Stimulated activated CD4-positive, alpha-beta T cell treated with anti-CD3 and anti-CD28 coated beads, Interleukin-4, amount 100 ng/mL, for 48 hours (primary cell): ENCODE results near the gene HOXC13.

Source experiments
- DNase-seq, 2 donors: peaks; one replicate each; pipeline ENCODE4 v3.0.0-alpha.2; 2020; ENCODE audit warnings: low read depth in 2 of 2

Gene HOXC13

GRCh38 chr12:53970451-53970850, 31.8 kb downstream of the HOXC13 start:
- DNase-seq, result no peak

GRCh38 chr12:53971129-53971528, 32.5 kb downstream of the HOXC13 start:
- no peak for DNase-seq

GRCh38 chr12:53971686-53972085, 33.1 kb downstream of the HOXC13 start:
- no peak for DNase-seq

DNA sequence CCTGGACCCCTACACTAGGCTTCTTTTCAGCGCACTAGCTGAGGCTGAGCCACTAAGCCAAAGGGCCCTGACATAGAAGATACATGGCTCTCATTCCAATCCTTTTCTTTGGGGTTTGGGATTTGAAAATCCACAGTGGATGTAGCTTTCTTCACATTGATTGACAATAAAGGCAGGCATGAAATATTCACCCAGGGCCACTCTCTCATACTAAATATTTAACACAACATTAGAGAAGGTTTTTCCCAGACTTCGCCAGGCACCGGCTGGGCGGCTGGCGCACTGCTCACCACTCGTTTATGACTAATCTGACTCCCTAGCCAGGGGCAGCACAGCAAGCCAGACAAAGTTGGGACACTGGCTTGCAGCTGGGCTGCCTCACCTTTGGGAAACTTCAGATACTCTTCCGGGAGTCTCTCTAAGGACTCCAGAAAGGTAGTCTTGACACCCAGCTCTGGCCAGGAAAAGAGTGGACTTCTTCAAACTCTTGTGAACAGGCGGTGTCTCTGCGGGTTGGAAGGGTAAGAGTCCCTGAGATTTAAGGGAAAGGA, 33.6 kb downstream of the HOXC13 start:
- DNase-seq, result no peak

DNA sequence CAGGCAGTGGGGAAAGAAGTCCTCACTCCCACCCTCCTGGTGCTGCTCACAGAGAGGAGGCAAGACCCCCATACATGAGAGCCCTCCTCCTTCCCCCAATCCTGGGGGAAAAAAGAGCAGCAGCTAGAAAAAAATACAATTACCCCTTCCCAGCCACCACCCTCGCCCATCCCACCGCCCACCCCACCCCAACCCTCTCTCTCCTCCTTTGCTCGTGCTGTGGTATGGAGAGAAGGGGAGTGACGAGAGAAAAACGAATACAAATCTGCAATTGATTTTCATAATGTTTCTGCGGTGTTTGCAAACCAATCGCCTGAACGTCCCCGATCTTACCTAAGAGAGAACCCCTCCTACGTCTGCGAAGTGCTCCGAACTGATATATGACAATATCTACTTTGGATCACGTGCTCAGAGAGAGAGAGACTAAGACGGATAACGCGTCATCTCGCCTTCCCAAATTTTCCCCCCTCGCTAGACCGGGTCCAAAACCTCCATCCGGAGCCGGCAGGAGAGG, 34.1 kb downstream of the HOXC13 start, which contains the start of gene HOXC11:
TSS of gene HOXC11 (plus strand) at position 405 of the 514 bp plus-strand sequence. CDS start 116 bp downstream, outside the sequence.
- no peak for DNase-seq

GRCh38 chr12:53973236-53974042, 34.8 kb downstream of the HOXC13 start:
- DNase-seq, result no peak

- no peak for DNase-seq
These were observed 35.7 kb downstream of the HOXC13 start, which contains the start of gene HOTAIR for GRCh38 chr12:53974084-53975063. Gene HOTAIR (minus strand): TSS chr12:53974954.

DNA sequence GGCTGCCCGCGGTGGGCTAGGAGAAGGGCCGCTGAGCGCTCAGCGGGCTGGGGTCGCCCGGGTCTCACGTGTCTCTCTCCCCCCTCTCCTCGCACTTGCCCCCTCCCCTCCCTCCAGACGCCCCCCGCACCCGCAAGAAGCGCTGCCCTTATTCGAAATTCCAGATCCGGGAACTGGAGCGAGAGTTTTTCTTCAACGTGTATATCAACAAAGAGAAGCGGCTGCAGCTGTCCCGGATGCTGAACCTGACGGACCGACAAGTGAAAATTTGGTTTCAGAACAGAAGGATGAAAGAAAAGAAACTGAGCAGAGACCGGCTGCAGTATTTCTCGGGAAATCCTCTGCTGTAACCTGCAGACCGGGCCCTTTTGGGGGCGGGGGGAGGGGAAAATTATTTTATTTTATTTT, 36.4 kb downstream of the HOXC13 start:
- DNase-seq, result no peak

DNA sequence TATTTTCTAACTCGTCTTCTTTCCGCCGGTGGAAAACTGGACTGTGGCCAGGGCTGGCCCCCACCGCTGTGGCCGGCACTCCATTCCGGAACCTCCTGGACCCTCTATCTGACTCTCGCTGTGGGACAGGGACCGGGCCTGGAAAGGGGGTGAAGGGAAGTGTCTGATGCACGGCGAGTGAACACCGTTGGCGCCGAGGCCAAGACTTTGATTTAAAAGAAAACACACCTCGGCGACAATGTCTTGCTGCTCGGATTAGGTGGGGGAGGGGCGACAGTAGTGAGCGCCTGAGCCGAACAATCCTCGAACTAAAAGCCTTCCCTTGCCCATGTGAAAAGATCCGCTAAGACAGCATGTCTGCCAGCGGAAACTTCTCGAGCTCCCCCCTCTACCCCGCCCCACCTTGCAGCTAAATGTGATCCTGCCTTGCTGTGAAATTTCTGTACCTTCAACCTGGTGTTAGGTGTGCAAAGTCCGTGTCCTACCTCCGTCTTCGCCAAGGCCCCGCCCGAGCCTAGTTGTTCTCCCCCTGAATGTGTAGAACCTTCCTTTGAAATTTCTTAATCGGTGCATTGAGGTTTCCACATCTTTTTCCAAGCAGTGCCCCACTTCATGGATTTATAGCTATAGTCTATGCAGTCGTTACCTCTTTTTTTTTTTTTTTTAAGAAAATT, 37.0 kb downstream of the HOXC13 start:
- DNase-seq, result no peak

DNA sequence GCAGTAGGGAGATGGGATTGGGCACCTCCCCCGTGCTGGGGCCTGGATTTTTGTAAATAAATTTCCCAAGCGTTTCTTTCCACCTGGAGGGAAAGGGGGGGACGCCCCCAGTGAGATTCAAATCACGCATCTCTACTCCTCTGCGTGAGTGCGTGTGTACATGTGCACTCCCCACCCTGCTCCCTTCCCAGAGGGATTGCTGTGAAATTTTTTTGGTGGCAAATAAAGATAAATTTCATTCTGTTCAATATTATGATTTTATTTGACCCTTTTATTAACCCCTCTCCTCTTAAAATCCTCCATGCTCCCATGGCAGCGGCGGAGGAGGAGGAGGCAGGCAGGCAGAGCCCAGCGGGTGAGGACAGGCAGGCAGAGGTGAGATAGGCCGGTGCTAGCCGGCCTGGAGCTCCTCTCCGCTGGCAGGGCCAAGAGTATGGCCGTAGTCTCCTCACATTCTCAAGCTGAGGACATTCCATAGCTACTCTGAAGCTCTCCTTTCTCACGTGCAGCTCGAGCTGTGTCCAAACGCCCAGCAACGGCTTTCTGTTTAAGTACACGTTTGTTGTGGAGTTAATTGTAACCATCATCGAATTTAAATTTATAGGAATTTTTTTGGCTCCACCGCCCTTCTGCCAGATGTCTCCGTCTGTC, 37.7 kb downstream of the HOXC13 start:
- DNase-seq, result no peak

- DNase-seq, result no peak
These were observed 38.4 kb downstream of the HOXC13 start for GRCh38 chr12:53976823-53977595.

- no peak for DNase-seq
These were observed 39.2 kb downstream of the HOXC13 start for GRCh38 chr12:53977596-53978445.

- DNase-seq, result no peak
These were observed 40.1 kb downstream of the HOXC13 start for GRCh38 chr12:53978477-53979356.

- no peak for DNase-seq
These were observed 41.6 kb downstream of the HOXC13 start for GRCh38 chr12:53980104-53980801.

DNA sequence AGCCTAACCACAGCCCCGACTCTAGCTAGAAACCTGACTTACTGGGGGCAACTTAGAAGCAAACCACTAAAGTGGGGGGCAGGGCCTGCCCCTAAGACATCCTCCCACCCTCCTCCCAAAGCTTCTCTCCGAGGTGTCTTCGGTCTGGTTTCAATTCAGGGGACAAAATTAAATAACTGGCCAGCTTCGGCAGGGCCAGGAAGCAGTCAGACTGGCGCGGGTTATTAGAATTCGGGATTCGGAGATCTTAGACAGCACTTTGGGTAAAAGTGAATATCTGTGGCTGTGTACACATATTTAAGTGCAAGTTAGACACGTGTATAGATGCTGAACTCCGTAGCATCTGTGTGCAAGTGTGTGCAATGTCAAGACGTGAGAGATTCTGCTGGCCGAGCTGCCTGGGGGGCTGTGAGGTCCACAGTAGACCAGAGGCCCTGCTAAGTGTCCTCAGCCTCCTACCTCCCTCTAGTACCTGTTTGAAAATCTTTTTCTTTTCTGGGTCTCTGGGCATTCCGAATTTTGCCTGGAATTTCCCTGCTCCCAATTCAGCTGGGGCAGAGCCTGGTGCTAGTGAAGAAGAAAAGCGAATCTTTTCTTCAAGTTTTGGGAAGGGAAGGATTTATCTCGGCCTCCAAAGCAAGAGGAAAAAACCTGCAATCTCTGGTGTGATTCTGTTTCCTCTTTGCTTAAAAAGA, 42.3 kb downstream of the HOXC13 start:
- no peak for DNase-seq

GRCh38 chr12:53981634-53982565, 43.3 kb downstream of the HOXC13 start:
- no peak for DNase-seq
